Suprapubic skin (tissue), 4 donors: ENCODE data around the gene GNAL. TPM values are rescaled to one million over a fixed set of nuclear protein-coding genes. Genes with fewer than 3 reads are reported as not detected.
"Not testable (repeated sequence)": the region's sequence is repeated elsewhere in the genome, so short reads cannot be mapped to it uniquely, and the experiment has no call there.

Experiments
- DNase-seq, 2 donors: peaks; one replicate each; pipeline ENCODE4 v3.0.0-alpha.2; 2019; ENCODE audit warnings: low spot score in 2 of 2
- H3K27ac ChIP-seq: fragments of 200-600 bp; sonication (generic); one replicate; pipeline ENCODE4 v1.5.1; 2019
- H3K27me3 ChIP-seq: fragments of 200-600 bp; sonication (generic); one replicate; pipeline ENCODE4 v1.5.1; 2019
- H3K36me3 ChIP-seq: fragments of 200-600 bp; sonication (generic); one replicate; pipeline ENCODE4 v1.5.1; 2019
- H3K4me1 ChIP-seq: fragments of 200-600 bp; sonication (generic); one replicate; pipeline ENCODE4 v1.5.1; 2019
- H3K4me3 ChIP-seq: fragments of 200-600 bp; sonication (generic); one replicate; pipeline ENCODE4 v1.5.1; 2019; ENCODE audit warnings: mild to moderate bottlenecking
- H3K9me3 ChIP-seq: fragments of 200-600 bp; sonication (generic); one replicate; pipeline ENCODE4 v1.5.1; 2019
- CTCF ChIP-seq, 2 donors: fragments of 200-600 bp in 1 of 2; fragments of 450-650 bp in 1 of 2; sonication (generic) in 1 of 2; IDR thresholded peaks; one replicate each; pipeline ENCODE4 v1.5.1; 2016 to 2019; ENCODE audit warnings: antibody characterized with exemption in 2 of 2, mild to moderate bottlenecking in 1 of 2, moderate library complexity in 1 of 2
- EP300 ChIP-seq: sonication (generic); formaldehyde crosslinking; IDR thresholded peaks from one replicate; pipeline ENCODE4 v1.6.1; 2017; ENCODE audit warnings: antibody characterized with exemption
- POLR2A ChIP-seq, 2 donors: fragments of 450-650 bp; IDR thresholded peaks; one replicate each; pipeline ENCODE4 v1.6.1; 2017; ENCODE audit warnings: antibody characterized with exemption in 2 of 2, mild to moderate bottlenecking in 2 of 2, moderate library complexity in 2 of 2
- POLR2AphosphoS5 ChIP-seq, 3 donors: sonication (generic); formaldehyde crosslinking; IDR thresholded peaks; one replicate each; pipeline ENCODE4 v1.6.1; 2017; ENCODE audit warnings: antibody characterized with exemption in 3 of 3
- WGBS: methylation state at CpG from one replicate; pipeline ENCODE4 v1.1.5; 2018; 5-methylcytosine and 5-hydroxymethylcytosine counted together
- total RNA-seq, 4 donors: library from RNA; depleted of rRNA; stranded (reverse); fragments of >200 nt; gene quantifications; one replicate each; pipeline ENCODE4 v1.1.0, GENCODE V29; 2016

GNAL gene
- total RNA-seq, 4 donors from 2014 or later, result 8.7 to 17.2 (median 15.0) TPM

DNA sequence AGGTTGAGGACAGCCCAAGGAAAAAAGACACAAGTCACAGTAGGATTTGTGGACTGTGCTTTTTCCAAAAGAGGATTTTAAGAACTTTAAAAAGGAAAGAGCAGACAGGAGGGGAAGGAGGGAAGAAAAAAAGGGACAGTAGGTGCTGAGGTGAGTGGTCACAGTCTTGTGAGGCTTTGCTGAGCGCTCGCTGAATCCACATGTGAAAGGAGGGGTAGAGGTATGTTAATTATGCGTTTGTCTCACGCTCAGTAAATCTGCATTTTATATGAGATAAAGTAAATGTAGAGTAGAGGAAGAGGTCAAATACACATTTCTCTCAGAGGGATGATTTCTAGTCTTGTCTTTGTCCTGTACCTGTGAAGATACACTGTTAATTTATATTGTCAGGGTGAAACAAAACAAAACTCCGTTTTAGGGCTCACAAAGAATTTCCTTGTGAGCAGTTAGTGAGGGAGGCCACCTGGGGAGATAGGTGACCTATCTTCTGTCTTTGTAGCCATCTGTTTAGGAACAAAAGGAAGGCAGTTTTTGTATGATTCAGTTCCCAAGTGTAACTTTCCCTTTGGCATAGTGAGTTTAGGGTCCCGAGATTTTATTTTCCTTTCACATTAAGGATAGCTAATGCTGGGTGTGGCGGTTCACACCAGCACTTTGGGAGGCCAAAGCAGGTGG is 25.3 kb downstream of the GNAL start:
- Histone ChIP-seq H3K27ac (no peak overlapping the region), H3K4me1 (no peaks in the 10 kb centered on the region), H3K9me3 (no peaks in the 10 kb centered on the region), H3K36me3 (no peaks in the 10 kb centered on the region), H3K4me3 (no peak overlapping the region), H3K27me3 (no peaks in the 10 kb centered on the region)
- 89% methylated on average over 7 of the region's 7 CpGs for WGBS
- TF ChIP-seq CTCF (IDR thresholded peaks at IDR 0.05) (no peak), POLR2AphosphoS5 (IDR thresholded peaks at IDR 0.05) (no peak), POLR2A (IDR thresholded peaks at IDR 0.05) (no peak), EP300 (no peak)
- no peak for DNase-seq

DNA sequence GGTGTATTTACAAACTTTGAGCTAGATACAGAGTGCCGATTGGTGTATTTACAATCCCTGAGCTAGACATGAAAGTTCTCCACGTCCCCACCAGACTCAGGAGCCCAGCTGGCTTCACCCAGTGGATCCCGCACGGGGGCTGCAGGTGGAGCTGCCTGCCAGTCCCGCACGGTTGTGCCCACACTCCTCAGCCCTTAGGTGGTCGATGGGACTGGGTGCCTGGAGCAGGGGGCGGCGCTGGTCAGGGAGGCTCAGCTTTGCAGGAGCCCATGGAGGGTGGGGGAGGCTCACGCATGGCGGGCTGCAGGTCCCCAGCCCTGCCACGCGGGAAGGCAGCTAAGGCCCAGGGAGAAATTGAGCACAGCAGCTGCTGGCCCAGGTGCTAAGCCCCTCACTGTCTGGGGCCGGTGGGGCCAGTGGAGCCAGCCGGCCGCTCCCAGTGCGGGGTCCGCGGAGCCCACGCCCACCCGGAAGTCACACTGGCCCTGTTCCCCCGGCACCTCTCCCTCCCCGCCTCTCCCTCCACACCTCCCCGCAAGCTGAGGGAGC is 27.8 kb downstream of the GNAL start:
- not testable (repeated sequence) for DNase-seq, H3K4me3 ChIP-seq, H3K27me3 ChIP-seq, H3K9me3 ChIP-seq, H3K4me1 ChIP-seq, H3K27ac ChIP-seq, H3K36me3 ChIP-seq
- WGBS, result 100% methylated on average over 2 of the region's 24 CpGs

DNA sequence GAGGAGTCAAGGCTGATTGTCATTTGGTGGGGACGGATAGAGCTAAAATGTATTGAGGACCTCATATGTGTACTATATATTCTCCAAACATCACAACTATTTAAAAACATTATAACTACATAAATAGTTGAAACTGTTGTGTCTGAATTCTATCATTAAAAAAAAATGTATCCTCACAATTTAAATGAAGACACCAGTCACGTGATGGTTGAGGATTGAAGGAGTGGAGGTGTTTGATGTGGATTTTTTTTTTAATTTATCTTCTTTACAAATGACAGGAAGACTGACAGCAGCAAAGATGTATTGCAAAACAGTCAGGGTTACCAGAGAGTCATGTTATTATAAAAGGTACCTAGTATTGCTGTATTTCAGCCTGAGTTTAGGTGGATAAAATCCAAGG is 30.0 kb downstream of the GNAL start:
- no peaks in the 10 kb centered on the region for H3K36me3 ChIP-seq
- WGBS, result 80% methylated on average over 2 of the region's 2 CpGs
- no peak for DNase-seq
- no peaks in the 10 kb centered on the region for H3K27me3 ChIP-seq
- H3K27ac ChIP-seq, result no peak overlapping the region
- H3K9me3 ChIP-seq, result no peaks in the 10 kb centered on the region
- TF ChIP-seq CTCF (IDR thresholded peaks at IDR 0.05) (no peak), POLR2AphosphoS5 (IDR thresholded peaks at IDR 0.05) (no peak), POLR2A (IDR thresholded peaks at IDR 0.05) (no peak), EP300 (no peak)
- H3K4me1 ChIP-seq, result no peaks in the 10 kb centered on the region
- no peak overlapping the region for H3K4me3 ChIP-seq

DNA sequence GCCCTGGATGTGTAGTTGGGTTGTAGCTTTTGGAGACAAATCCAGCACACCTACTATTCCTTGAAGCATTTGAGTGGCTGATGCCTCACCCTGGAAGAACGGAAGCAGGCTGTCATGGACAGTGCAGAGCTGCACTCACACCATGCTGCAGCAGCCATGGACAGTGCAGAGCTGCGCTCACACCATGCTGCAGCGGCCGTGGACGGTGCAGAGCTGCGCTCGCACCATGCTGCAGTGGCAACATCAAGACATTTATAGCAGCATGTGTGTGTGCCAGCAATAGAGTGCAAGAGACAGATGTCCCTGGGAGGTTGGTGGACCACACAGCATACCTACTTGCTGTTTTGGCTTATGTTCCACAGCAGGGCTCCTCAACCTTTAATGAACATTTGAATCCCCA is 30.6 kb downstream of the GNAL start:
- no peak for TF ChIP-seq EP300
- TF ChIP-seq CTCF (IDR thresholded peaks at IDR 0.05), result no peak
- no peak for TF ChIP-seq POLR2A (IDR thresholded peaks at IDR 0.05)
- no peak for TF ChIP-seq POLR2AphosphoS5 (IDR thresholded peaks at IDR 0.05)

GRCh38 chr18:11721720-11722119 is 32.7 kb downstream of the GNAL start:
- DNase-seq, result no peak
- TF ChIP-seq EP300 (no peak), POLR2A (IDR thresholded peaks at IDR 0.05) (no peak), CTCF (IDR thresholded peaks at IDR 0.05) (no peak), POLR2AphosphoS5 (IDR thresholded peaks at IDR 0.05) (no peak)
- Histone ChIP-seq H3K36me3 (no peaks in the 10 kb centered on the region), H3K9me3 (no peaks in the 10 kb centered on the region), H3K27me3 (no peaks in the 10 kb centered on the region), H3K4me1 (peaks cover 1% of the 10 kb centered on the region), H3K4me3 (no peak overlapping the region), H3K27ac (no peak overlapping the region)
- WGBS, result 64% methylated on average over 3 of the region's 3 CpGs

More for the DNA sequence above, 30.6 kb downstream of the GNAL start:
- Histone ChIP-seq H3K27ac (no peak overlapping the region), H3K36me3 (no peaks in the 10 kb centered on the region), H3K4me1 (no peaks in the 10 kb centered on the region), H3K4me3 (no peak overlapping the region), H3K27me3 (no peaks in the 10 kb centered on the region), H3K9me3 (no peaks in the 10 kb centered on the region)
- 100% methylated on average over 7 of the region's 7 CpGs for WGBS
- DNase-seq, result no peak
